HG03064 (cell line): ENCODE results near the gene COQ8B.

ENCODE experiments used
- ATAC-seq: cut with Tn5 transposase; IDR thresholded peaks from one replicate; pipeline ENCODE4 v1.9.1; 2021; ENCODE audit warnings: low read depth; ENCODE audit not compliant: unreplicated experiment

COQ8B gene

GRCh38 chr19:40642051-40642706 lies 74.5 kb downstream of the COQ8B start:
- no peak for ATAC-seq
